Stimulated activated naive CD8-positive, alpha-beta T cell treated with anti-CD3 and anti-CD28 coated beads, Interleukin-15, Interleukin-2, amounts not matched to agents 100 ng/mL and 50 ng/mL, for 24 hours (primary cell): ENCODE measurements around the gene ARL6IP5.

Experiments used
- H3K27ac Mint-ChIP-seq: one replicate; pipeline ENCODE4 v1.8.0; 2021; ENCODE audit warnings: mild to moderate bottlenecking, mixed read lengths
- H3K27me3 Mint-ChIP-seq: one replicate; pipeline ENCODE4 v1.8.0; 2021; ENCODE audit warnings: mixed read lengths
- H3K36me3 Mint-ChIP-seq: one replicate; pipeline ENCODE4 v1.8.0; 2021; ENCODE audit warnings: low read depth, mixed read lengths
- H3K4me1 Mint-ChIP-seq: one replicate; pipeline ENCODE4 v1.8.0; 2021; ENCODE audit warnings: low read depth, mixed read lengths
- H3K4me3 Mint-ChIP-seq: one replicate; pipeline ENCODE4 v1.8.0; 2021; ENCODE audit warnings: mild to moderate bottlenecking, mixed read lengths
- H3K9me3 Mint-ChIP-seq: one replicate; pipeline ENCODE4 v1.8.0; 2021; ENCODE audit warnings: mixed read lengths

ARL6IP5 gene

DNA sequence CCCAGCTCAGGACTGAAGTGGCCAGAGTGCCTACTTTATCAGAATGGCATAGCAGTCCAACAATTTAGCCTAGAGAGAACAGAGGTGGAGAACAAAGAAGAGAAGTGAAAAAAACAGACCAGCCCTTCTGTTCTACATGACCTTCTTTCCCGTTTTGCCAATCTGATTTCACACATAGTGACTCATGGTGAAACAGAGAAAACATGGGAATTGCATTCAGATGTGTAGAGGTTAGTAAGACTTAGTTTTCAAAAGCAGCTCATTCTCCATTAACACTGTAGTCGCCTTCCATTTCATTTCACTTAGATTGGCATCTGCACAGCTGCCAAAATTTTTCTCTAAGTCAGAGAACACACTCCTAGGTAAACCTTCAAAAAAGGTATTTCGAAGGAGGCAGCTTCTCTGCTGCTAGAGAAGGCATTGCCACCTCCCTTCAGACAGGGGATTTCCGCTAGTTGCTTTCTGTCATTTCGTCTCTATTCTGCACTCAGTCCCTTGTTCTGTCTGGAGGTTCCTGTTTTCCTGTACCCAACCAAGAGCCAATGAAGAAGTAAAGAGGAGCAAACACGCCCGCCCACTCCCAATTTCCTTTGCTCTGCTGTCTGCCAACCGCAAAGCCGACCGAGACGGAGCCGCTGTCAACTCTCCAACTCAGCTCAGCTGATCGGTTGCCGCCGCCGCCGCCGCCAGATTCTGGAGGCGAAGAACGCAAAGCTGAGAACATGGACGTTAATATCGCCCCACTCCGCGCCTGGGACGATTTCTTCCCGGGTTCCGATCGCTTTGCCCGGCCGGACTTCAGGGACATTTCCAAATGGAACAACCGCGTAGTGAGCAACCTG lies at the start of gene ARL6IP5:
TSS of gene ARL6IP5 (plus strand) at position 612 of the 842 bp plus-strand sequence. CDS start at position 723, 111 bp downstream.
- Mint-ChIP-seq H3K4me3 (peak within 1 kb of the TSS; percentile 86), H3K4me1 (peaks cover 76% of the 10 kb centered on the region), H3K36me3 (peaks cover 5% of the 10 kb centered on the region), H3K27me3 (no peaks in the 10 kb centered on the region), H3K27ac (peak within 1 kb of the TSS; percentile 98), H3K9me3 (no peaks in the 10 kb centered on the region)

- Mint-ChIP-seq H3K27me3 (no peaks in the 10 kb centered on the region), H3K9me3 (no peaks in the 10 kb centered on the region), H3K4me3 (no peak overlapping the region), H3K4me1 (peaks cover 28% of the 10 kb centered on the region), H3K27ac (no peak overlapping the region), H3K36me3 (peaks cover 56% of the 10 kb centered on the region)
These were observed 40.1 kb upstream of the ARL6IP5 start for GRCh38 chr3:69044608-69045007.

GRCh38 chr3:69048990-69049389 lies 35.7 kb upstream of the ARL6IP5 start:
- no peaks in the 10 kb centered on the region for H3K27me3 Mint-ChIP-seq
- H3K4me3 Mint-ChIP-seq, result peak overlapping the region; percentile 32
- H3K27ac Mint-ChIP-seq, result no peak overlapping the region
- peaks cover 52% of the 10 kb centered on the region for H3K4me1 Mint-ChIP-seq
- peaks cover 41% of the 10 kb centered on the region for H3K36me3 Mint-ChIP-seq
- no peaks in the 10 kb centered on the region for H3K9me3 Mint-ChIP-seq

DNA sequence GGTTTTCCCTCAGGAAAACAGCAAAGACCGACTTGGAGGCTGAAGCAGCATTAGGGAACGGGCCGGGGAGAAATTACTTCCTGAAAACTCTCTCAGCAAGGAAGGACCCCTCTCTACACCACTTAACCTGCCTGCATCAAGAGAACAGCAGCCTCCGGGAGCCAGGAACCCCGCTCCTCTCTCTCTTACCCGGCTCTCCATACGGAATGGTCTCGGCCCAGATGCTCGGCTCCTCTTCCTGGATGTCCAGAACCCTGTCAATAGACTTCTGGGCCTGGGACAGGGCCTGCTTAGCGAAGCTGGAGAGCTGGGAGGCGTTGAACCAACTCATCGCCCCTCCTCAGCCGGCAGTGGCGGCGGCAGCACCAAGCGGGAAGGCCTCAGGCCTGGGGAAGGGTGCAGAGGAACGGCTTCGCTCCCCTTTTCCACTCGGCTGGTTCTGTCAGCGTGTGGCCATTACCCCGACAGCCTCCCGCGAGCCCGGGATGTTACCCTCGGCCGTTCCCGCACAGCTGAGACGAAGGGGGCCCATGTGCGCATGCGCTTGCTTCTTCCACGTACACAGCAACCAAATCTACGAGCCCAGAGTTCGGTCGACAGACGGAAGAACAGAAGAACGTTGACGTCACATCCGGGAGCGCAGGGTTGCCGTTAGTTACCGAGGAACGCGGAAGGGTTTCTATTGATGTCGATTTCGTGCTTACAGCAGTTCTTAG lies 32.8 kb upstream of the ARL6IP5 start, which contains the start of gene TMF1:
TSS of gene TMF1 (minus strand) at position 578 of the 716 bp plus-strand sequence. CDS start at position 331, 247 bp downstream.
- Mint-ChIP-seq H3K9me3 (no peaks in the 10 kb centered on the region), H3K27me3 (no peaks in the 10 kb centered on the region), H3K4me1 (peaks cover 52% of the 10 kb centered on the region), H3K36me3 (peaks cover 35% of the 10 kb centered on the region), H3K27ac (peak within 1 kb of the TSS; percentile 93), H3K4me3 (peak within 1 kb of the TSS; percentile 96)

DNA sequence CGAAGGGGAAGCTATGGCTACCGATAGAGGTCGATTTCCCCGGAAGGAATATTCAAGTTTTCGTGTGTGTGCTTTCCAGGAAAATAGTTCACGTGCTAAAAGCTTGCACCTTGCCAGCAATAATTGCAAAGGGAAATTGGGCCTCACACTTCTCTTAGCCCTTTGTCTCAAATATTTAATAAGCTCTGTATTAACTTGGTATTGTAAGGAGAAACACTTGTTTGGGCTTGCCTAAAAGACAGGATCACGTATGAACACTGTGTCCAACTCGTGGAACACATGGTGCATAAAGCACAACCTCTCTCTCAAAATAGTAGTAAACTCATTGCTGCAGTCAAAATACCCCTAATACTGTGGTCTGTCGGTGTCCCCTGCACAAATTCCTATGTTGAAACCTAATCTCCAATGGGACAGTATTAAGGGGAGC lies 32.3 kb upstream of the ARL6IP5 start:
- peak overlapping the region; percentile 93 for H3K27ac Mint-ChIP-seq
- peaks cover 36% of the 10 kb centered on the region for H3K36me3 Mint-ChIP-seq
- peak overlapping the region; percentile 96 for H3K4me3 Mint-ChIP-seq
- peaks cover 54% of the 10 kb centered on the region for H3K4me1 Mint-ChIP-seq
- no peaks in the 10 kb centered on the region for H3K9me3 Mint-ChIP-seq
- H3K27me3 Mint-ChIP-seq, result no peaks in the 10 kb centered on the region

DNA sequence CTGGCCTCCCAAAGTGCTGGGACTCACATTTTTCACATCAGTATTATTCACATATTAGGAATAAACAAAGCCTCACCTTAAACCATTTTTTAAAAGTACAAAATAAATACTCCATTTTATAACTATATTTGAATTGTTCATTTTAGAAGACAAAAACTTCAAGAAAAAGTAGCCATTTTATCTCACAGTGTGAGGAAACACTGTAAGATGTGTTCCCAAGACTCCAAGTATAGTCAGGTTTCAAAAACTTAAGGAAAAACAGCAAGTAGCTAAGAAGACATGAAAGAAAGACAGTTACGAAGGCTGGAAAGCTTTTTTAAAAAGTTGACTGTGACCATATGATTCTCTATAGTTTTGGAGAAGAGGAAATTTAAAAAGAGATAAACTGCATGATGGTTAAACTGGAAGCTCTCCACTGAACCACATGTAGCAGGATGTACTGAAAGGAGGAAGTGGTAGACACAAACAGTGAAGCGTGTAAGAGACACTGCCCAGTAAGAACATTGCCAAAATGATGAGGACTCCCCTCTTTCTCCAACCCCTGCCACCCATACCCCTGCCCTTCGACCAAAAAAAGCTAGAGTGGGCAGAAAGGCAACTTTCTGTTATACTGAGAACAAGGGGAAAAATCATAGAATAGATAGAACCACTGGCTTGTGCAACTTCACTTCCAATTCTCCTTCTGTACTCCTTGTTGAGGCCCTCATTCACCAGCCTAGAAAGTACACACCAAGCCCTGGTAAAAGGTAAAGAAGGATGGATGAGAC lies 26.4 kb upstream of the ARL6IP5 start:
- H3K4me1 Mint-ChIP-seq, result peaks cover 42% of the 10 kb centered on the region
- H3K27ac Mint-ChIP-seq, result peak overlapping the region; percentile 70
- peaks cover 77% of the 10 kb centered on the region for H3K36me3 Mint-ChIP-seq
- peaks cover 4% of the 10 kb centered on the region for H3K9me3 Mint-ChIP-seq
- H3K27me3 Mint-ChIP-seq, result no peaks in the 10 kb centered on the region
- H3K4me3 Mint-ChIP-seq, result no peak overlapping the region

- Mint-ChIP-seq H3K9me3 (peaks cover 4% of the 10 kb centered on the region), H3K4me3 (no peak overlapping the region), H3K27me3 (no peaks in the 10 kb centered on the region), H3K4me1 (peaks cover 47% of the 10 kb centered on the region), H3K27ac (peak overlapping the region; percentile 70), H3K36me3 (peaks cover 79% of the 10 kb centered on the region)
These were observed 25.9 kb upstream of the ARL6IP5 start for GRCh38 chr3:69058947-69059224.

DNA sequence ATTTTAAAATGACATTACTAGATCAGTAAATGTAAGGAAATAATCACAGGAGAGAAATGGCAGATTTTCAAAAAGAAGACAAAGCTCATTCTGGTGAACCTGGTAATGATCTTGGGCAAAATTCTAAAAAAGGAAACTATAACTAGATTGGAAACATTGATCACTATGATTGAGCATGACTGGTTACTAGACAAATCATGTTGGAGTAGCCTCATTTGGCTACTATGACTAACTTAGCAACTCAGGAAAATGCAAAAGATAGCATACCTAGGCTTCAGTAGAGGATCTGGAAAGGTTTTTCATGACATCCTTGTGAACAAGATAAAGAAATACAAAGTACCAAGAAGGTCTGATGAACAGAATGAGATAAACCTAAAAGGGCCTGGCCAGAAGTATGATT lies 25.0 kb upstream of the ARL6IP5 start:
- H3K36me3 Mint-ChIP-seq, result peaks cover 78% of the 10 kb centered on the region
- H3K4me3 Mint-ChIP-seq, result no peak overlapping the region
- H3K27ac Mint-ChIP-seq, result peak overlapping the region; percentile 70
- H3K9me3 Mint-ChIP-seq, result peaks cover 4% of the 10 kb centered on the region
- H3K4me1 Mint-ChIP-seq, result peaks cover 55% of the 10 kb centered on the region
- no peaks in the 10 kb centered on the region for H3K27me3 Mint-ChIP-seq

GRCh38 chr3:69063636-69064035 lies 21.1 kb upstream of the ARL6IP5 start:
- H3K4me3 Mint-ChIP-seq, result no peak overlapping the region
- H3K4me1 Mint-ChIP-seq, result peaks cover 52% of the 10 kb centered on the region
- peaks cover 4% of the 10 kb centered on the region for H3K9me3 Mint-ChIP-seq
- peaks cover 76% of the 10 kb centered on the region for H3K36me3 Mint-ChIP-seq
- no peak overlapping the region for H3K27ac Mint-ChIP-seq
- no peaks in the 10 kb centered on the region for H3K27me3 Mint-ChIP-seq

- Mint-ChIP-seq H3K4me3 (peak overlapping the region; percentile 20), H3K27me3 (no peaks in the 10 kb centered on the region), H3K36me3 (peaks cover 68% of the 10 kb centered on the region), H3K27ac (peak overlapping the region; percentile 59), H3K9me3 (peaks cover 4% of the 10 kb centered on the region), H3K4me1 (peaks cover 34% of the 10 kb centered on the region)
These were observed 19.3 kb upstream of the ARL6IP5 start for GRCh38 chr3:69065318-69065964.

GRCh38 chr3:69066121-69066520 lies 18.6 kb upstream of the ARL6IP5 start:
- Mint-ChIP-seq H3K9me3 (peaks cover 4% of the 10 kb centered on the region), H3K36me3 (peaks cover 68% of the 10 kb centered on the region), H3K4me3 (no peak overlapping the region), H3K27ac (no peak overlapping the region), H3K4me1 (peaks cover 31% of the 10 kb centered on the region), H3K27me3 (no peaks in the 10 kb centered on the region)

GRCh38 chr3:69072928-69073327 lies 11.8 kb upstream of the ARL6IP5 start:
- Mint-ChIP-seq H3K27ac (peak overlapping the region; percentile 24), H3K27me3 (no peaks in the 10 kb centered on the region)

GRCh38 chr3:69079269-69080159 lies 5.2 kb upstream of the ARL6IP5 start:
- Mint-ChIP-seq H3K36me3 (peaks cover 22% of the 10 kb centered on the region), H3K27me3 (no peaks in the 10 kb centered on the region), H3K4me3 (peak overlapping the region; percentile 86), H3K27ac (peak overlapping the region; percentile 78), H3K4me1 (peaks cover 65% of the 10 kb centered on the region), H3K9me3 (no peaks in the 10 kb centered on the region)

More at GRCh38 chr3:69072928-69073327, 11.8 kb upstream of the ARL6IP5 start:
- no peaks in the 10 kb centered on the region for H3K9me3 Mint-ChIP-seq
- H3K36me3 Mint-ChIP-seq, result peaks cover 58% of the 10 kb centered on the region
- peaks cover 26% of the 10 kb centered on the region for H3K4me1 Mint-ChIP-seq
- no peak overlapping the region for H3K4me3 Mint-ChIP-seq
